Endothelial cell of umbilical vein (primary cell): ENCODE measurements around the gene PRF1. TPM values are rescaled to one million over a fixed set of nuclear protein-coding genes. Genes with fewer than 3 reads are reported as not detected.

Source experiments
- BruUV-seq: library from RNA; stranded (reverse); fragments of 400-500 nt; replicated peaks from 2 replicates; lab custom pipeline; 2021; lab: Mats Ljungman, UMichigan
- CTCF ChIA-PET: fragments of 300-600, 350-600 bp; sonication (Branson Sonifier 250); formaldehyde crosslinking; loops from one replicate; lab custom pipeline; 2021; ENCODE audit warnings: antibody characterized with exemption, inconsistent platforms; lab: Charles Lee
- POLR2A ChIA-PET: fragments of 300-600, 350-600 bp; sonication (Branson Sonifier 250); formaldehyde crosslinking; loops from one replicate; lab custom pipeline; 2021; ENCODE audit warnings: antibody characterized with exemption, inconsistent platforms; lab: Charles Lee
- DNase-seq: peaks from one replicate; pipeline ENCODE4 v3.0.0-alpha.2; 2011; ENCODE audit warnings: low read depth, low spot score
- FAIRE-seq: peaks from 2 replicates; lab custom pipeline; 2011; peaks lifted over from hg19 to GRCh38; lab: Jason Lieb, UNC
- H2AFZ ChIP-seq: 2 replicates; pipeline ENCODE4 v1.6.0; 2012; ENCODE audit warnings: low read depth, low read length, control low read depth, inconsistent platforms
- H3K27ac ChIP-seq: 2 replicates; pipeline ENCODE4 v1.5.1; 2011; ENCODE audit warnings: low read depth, mild to moderate bottlenecking, control low read depth, low read length, moderate library complexity; ENCODE audit not compliant: insufficient read depth
- H3K27me3 ChIP-seq, 2 experiments: 2 replicates each; pipeline versions ENCODE4 v1.6.0 to v1.6.1; 2011; ENCODE audit warnings: low read length in 2 of 2, mixed read lengths in 1 of 2; ENCODE audit not compliant: control insufficient read depth in 2 of 2, insufficient read depth in 2 of 2
- H3K36me3 ChIP-seq, 2 experiments: 2 replicates in 1 of 2; 3 replicates in 1 of 2; pipeline ENCODE4 v1.5.1; 2011; ENCODE audit warnings: low read length in 2 of 2, mild to moderate bottlenecking in 1 of 2, moderate library complexity in 1 of 2; ENCODE audit not compliant: control insufficient read depth in 2 of 2, insufficient read depth in 2 of 2; ENCODE audit errors: extremely low read depth in 1 of 2
- H3K4me1 ChIP-seq: 3 replicates; pipeline ENCODE4 v1.5.1; 2011; ENCODE audit warnings: mild to moderate bottlenecking, low read length; ENCODE audit not compliant: control insufficient read depth, insufficient read depth; ENCODE audit errors: extremely low read depth
- H3K4me2 ChIP-seq: 2 replicates; pipeline ENCODE4 v1.6.1; 2011; ENCODE audit warnings: low read length, control low read depth, mixed read lengths; ENCODE audit not compliant: insufficient read depth
- H3K4me3 ChIP-seq, 3 experiments: fragments of 200-600 bp in 1 of 3; sonication (generic), shearing (Covaris generic) in 1 of 3; replicated peaks in 1 of 3; 2 replicates each; pipeline ENCODE4 v1.5.1; 2011 to 2016; ENCODE audit warnings: control low read depth in 3 of 3, low read length in 3 of 3, mild to moderate bottlenecking in 2 of 3, inconsistent platforms in 1 of 3, low read depth in 1 of 3, moderate library complexity in 1 of 3; ENCODE audit not compliant: insufficient read depth in 1 of 3
- H3K79me2 ChIP-seq: 2 replicates; pipeline ENCODE4 v1.6.0; 2012; ENCODE audit warnings: low read length, inconsistent platforms; ENCODE audit not compliant: control insufficient read depth, insufficient read depth
- H3K9ac ChIP-seq: replicated peaks from 2 replicates; pipeline ENCODE3; 2011; ENCODE audit warnings: low read length, control low read depth; ENCODE audit not compliant: insufficient read depth; ENCODE audit errors: extremely low read depth
- H3K9me1 ChIP-seq: replicated peaks from 3 replicates; pipeline ENCODE4 v1.6.0; 2011; ENCODE audit warnings: mild to moderate bottlenecking, low read length; ENCODE audit not compliant: control insufficient read depth, insufficient read depth; ENCODE audit errors: extremely low read depth
- H3K9me3 ChIP-seq: replicated peaks from 2 replicates; pipeline ENCODE4 v1.5.1; 2012; ENCODE audit warnings: low read length, inconsistent platforms; ENCODE audit not compliant: control insufficient read depth, insufficient read depth
- H4K20me1 ChIP-seq: replicated peaks from 2 replicates; pipeline ENCODE3; 2011; ENCODE audit warnings: mild to moderate bottlenecking, low read length; ENCODE audit not compliant: control insufficient read depth, insufficient read depth; ENCODE audit errors: extremely low read depth
- EZH2 ChIP-seq: IDR thresholded peaks from 2 replicates; pipeline ENCODE4 v1.6.1; 2012; ENCODE audit warnings: borderline replicate concordance, low read depth, mild to moderate bottlenecking, moderate library complexity, low read length, inconsistent platforms; ENCODE audit not compliant: severe bottlenecking
- FOS ChIP-seq: IDR thresholded peaks from 2 replicates; pipeline ENCODE4 v1.6.1; 2011; ENCODE audit warnings: mild to moderate bottlenecking, low read length, moderate library complexity, borderline replicate concordance; ENCODE audit not compliant: insufficient read depth
- GATA2 ChIP-seq: IDR thresholded peaks from 2 replicates; pipeline ENCODE4 v1.7.0; 2011; ENCODE audit warnings: low read depth, mild to moderate bottlenecking, moderate library complexity, mixed read lengths, low read length; ENCODE audit not compliant: insufficient read length, insufficient read depth
- JUN ChIP-seq: IDR thresholded peaks from 2 replicates; pipeline ENCODE4 v1.6.1; 2011; ENCODE audit warnings: borderline replicate concordance, low read depth; ENCODE audit not compliant: insufficient read length, insufficient read depth
- MAX ChIP-seq: IDR thresholded peaks from 2 replicates; pipeline ENCODE4 v1.6.1; 2011; ENCODE audit not compliant: insufficient read depth, insufficient read length
- MYC ChIP-seq: IDR thresholded peaks from one replicate; pipeline ENCODE4 v1.6.1; 2011; ENCODE audit warnings: mild to moderate bottlenecking, low read depth, low read length
- POLR2A ChIP-seq: IDR thresholded peaks from 2 replicates; pipeline ENCODE4 v1.6.1; 2012; ENCODE audit warnings: low read depth, mild to moderate bottlenecking, control low read depth, low read length
- POLR2AphosphoS5 ChIP-seq: IDR thresholded peaks from 2 replicates; pipeline ENCODE4 v1.6.1; 2012; ENCODE audit warnings: low read depth, mild to moderate bottlenecking, control low read depth, low read length, moderate library complexity; ENCODE audit not compliant: insufficient read depth
- dilution Hi-C: fragments of 300-500 bp; cut with MboI; formaldehyde crosslinking; loops from one replicate; pipeline ENCODE4 v1.15.0; 2019; ENCODE audit warnings: low sequenced_read_pairs; ENCODE audit not compliant: extremely low pct_ligation_motif_present
- intact Hi-C: fragments of 100-400 bp; cut with micrococcal nuclease; formaldehyde crosslinking; loops from one replicate; pipeline ENCODE4 v1.10.0; 2022
- polyA plus RNA-seq, 4 experiments: library from polyadenylated mRNA; depleted of rRNA in 3 of 4; stranded (reverse) in 3 of 4; unstranded in 1 of 4; fragments of >200 nt; gene quantifications; 2 replicates each; pipeline versions ENCODE4 v1.2.1 to v1.2.3, GENCODE V29; 2011 to 2012; ENCODE audit warnings: missing spikeins in 1 of 4
- total RNA-seq: library from RNA; stranded (reverse); gene quantifications from 2 replicates; pipeline ENCODE4 v1.2.3, GENCODE V29; 2021
- TF ChIP-seq, protein P1 (sequence below), 2 donors: IDR thresholded peaks; 1 replicate in 1 of 2; 2 replicates in 1 of 2; pipeline ENCODE4 v1.5.1; 2011; ENCODE audit warnings: low read length in 2 of 2, mild to moderate bottlenecking in 2 of 2, moderate library complexity in 2 of 2, control low read depth in 1 of 2, inconsistent platforms in 1 of 2, low read depth in 1 of 2; ENCODE audit not compliant: insufficient read depth in 1 of 2; ENCODE audit errors: extremely low read depth in 1 of 2

The PRF1 gene
- total and polyA plus RNA-seq, 2 donors (not counting 3 experiments of a cell fraction or from before 2014, with no cell fraction given): not detected

GRCh38 chr10:70649526-70649925, 47.0 kb upstream of the PRF1 start:
- no peak overlapping the region for H3K4me2 ChIP-seq
- dilution Hi-C loops: no loop called here
- H3K4me1 ChIP-seq: no peaks in the 10 kb centered on the region
- POLR2A ChIA-PET: no interaction called here
- no peaks in the 10 kb centered on the region for H3K36me3 ChIP-seq
- no peaks in the 10 kb centered on the region for H3K79me2 ChIP-seq
- no peaks in the 10 kb centered on the region for H4K20me1 ChIP-seq
- H3K4me3 ChIP-seq: no peak overlapping the region
- H3K27me3 ChIP-seq: peaks cover 0 to 2% of the 10 kb centered on the region in 2 experiments
- no peaks in the 10 kb centered on the region for H3K9me1 ChIP-seq
- no peak for DNase-seq
- H3K27ac ChIP-seq: no peak overlapping the region
- intact Hi-C loops: no loop called here
- CTCF ChIA-PET: no interaction called here
- TF ChIP-seq EZH2 (no peak), POLR2A (no peak), POLR2AphosphoS5 (no peak), MAX (no peak), JUN (no peak), FOS (no peak)
- no peak overlapping the region for H2AFZ ChIP-seq
- H3K9me3 ChIP-seq: no peaks in the 10 kb centered on the region
- no peak overlapping the region for H3K9ac ChIP-seq
- no TSS peak for BruUV-seq
- no peak for FAIRE-seq

- no peak overlapping the region for H3K4me3 ChIP-seq
- DNase-seq (no peak), FAIRE-seq (no peak)
- H4K20me1 ChIP-seq: no peaks in the 10 kb centered on the region
- POLR2A ChIA-PET: no interaction called here
- no peaks in the 10 kb centered on the region for H3K79me2 ChIP-seq
- no peak overlapping the region for H2AFZ ChIP-seq
- no peak overlapping the region for H3K27ac ChIP-seq
- BruUV-seq: no TSS peak
- no peaks in the 10 kb centered on the region for H3K4me1 ChIP-seq
- H3K9me1 ChIP-seq: no peaks in the 10 kb centered on the region
- H3K4me2 ChIP-seq: no peak overlapping the region
- no peak for TF ChIP-seq MYC
- no peak for TF ChIP-seq POLR2AphosphoS5
- TF ChIP-seq JUN: no peak
- no peak for TF ChIP-seq FOS
- TF ChIP-seq, protein P1, sequence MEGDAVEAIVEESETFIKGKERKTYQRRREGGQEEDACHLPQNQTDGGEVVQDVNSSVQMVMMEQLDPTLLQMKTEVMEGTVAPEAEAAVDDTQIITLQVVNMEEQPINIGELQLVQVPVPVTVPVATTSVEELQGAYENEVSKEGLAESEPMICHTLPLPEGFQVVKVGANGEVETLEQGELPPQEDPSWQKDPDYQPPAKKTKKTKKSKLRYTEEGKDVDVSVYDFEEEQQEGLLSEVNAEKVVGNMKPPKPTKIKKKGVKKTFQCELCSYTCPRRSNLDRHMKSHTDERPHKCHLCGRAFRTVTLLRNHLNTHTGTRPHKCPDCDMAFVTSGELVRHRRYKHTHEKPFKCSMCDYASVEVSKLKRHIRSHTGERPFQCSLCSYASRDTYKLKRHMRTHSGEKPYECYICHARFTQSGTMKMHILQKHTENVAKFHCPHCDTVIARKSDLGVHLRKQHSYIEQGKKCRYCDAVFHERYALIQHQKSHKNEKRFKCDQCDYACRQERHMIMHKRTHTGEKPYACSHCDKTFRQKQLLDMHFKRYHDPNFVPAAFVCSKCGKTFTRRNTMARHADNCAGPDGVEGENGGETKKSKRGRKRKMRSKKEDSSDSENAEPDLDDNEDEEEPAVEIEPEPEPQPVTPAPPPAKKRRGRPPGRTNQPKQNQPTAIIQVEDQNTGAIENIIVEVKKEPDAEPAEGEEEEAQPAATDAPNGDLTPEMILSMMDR (IDR thresholded peaks at IDR 0.05; ENCODE audit: extremely low read depth in 1 of 2, insufficient read depth in 1 of 2, low read depth in 1 of 2, low read length in 2 of 2): no peak
- TF ChIP-seq GATA2: no peak
- TF ChIP-seq POLR2A: no peak
- no peak for TF ChIP-seq MAX
- no peak for TF ChIP-seq EZH2
- H3K9ac ChIP-seq: no peak overlapping the region
- no peaks in the 10 kb centered on the region for H3K9me3 ChIP-seq
- intact Hi-C loops (no loop called here), dilution Hi-C loops (no loop called here)
- H3K36me3 ChIP-seq: no peaks in the 10 kb centered on the region
- H3K27me3 ChIP-seq: peaks cover 0 to 2% of the 10 kb centered on the region in 2 experiments
- CTCF ChIA-PET: no interaction called here
Observed at GRCh38 chr10:70648427-70648826, 45.9 kb upstream of the PRF1 start.
